ENCODE measurements around the gene PMM2.

PMM2 gene

GRCh38 chr16:8808009-8808408, 10.4 kb downstream of the PMM2 start:
- H3K4me2 ChIP-seq (ENCODE audit: low read length): no peak overlapping the region
- no peaks in the 10 kb centered on the region for H3K27me3 ChIP-seq (ENCODE audit: insufficient read depth, low read length)
- no peak overlapping the region for H2AFZ ChIP-seq (ENCODE audit: low read length)
- H4K20me1 ChIP-seq (ENCODE audit: insufficient read depth, low read length): 0 out of 2 replicates have a peak, but pooled peaks cover 3% of the 10 kb centered on the region
- no peak overlapping the region for H3K4me3 ChIP-seq (ENCODE audit: low read depth, low read length, poor library complexity, severe bottlenecking)
- H3K9ac ChIP-seq (ENCODE audit: low read length): no peak overlapping the region
- H3K79me2 ChIP-seq (ENCODE audit: insufficient read depth, low read length): no peaks in the 10 kb centered on the region
- no peaks in the 10 kb centered on the region for H3K9me3 ChIP-seq (ENCODE audit: low read length)
- no peaks in the 10 kb centered on the region for H3K9me2 ChIP-seq (ENCODE audit: low read depth, low read length)
- no peak for TF ChIP-seq CTCF (IDR thresholded peaks at IDR 0.05; ENCODE audit: low read length)
- no peak for TF ChIP-seq EZH2 (IDR thresholded peaks at IDR 0.05; ENCODE audit: borderline replicate concordance, low read length)
- H3F3A ChIP-seq (ENCODE audit: insufficient read depth, low read length): no peaks in the 10 kb centered on the region
- no peaks in the 10 kb centered on the region for H3K4me1 ChIP-seq (ENCODE audit: insufficient read depth, low read length, severe bottlenecking)
- no peak overlapping the region for H3K27ac ChIP-seq (ENCODE audit: low read depth, low read length, poor library complexity, severe bottlenecking)
- peaks cover 97% of the 10 kb centered on the region for H3K36me3 ChIP-seq (ENCODE audit: insufficient read depth, low read length)

- no peak for TF ChIP-seq EZH2 (IDR thresholded peaks at IDR 0.05; ENCODE audit: borderline replicate concordance, low read length)
- TF ChIP-seq CTCF (IDR thresholded peaks at IDR 0.05; ENCODE audit: low read length): no peak
- Histone ChIP-seq H4K20me1 (ENCODE audit: insufficient read depth, low read length) (0 out of 2 replicates have a peak, but pooled peaks cover 3% of the 10 kb centered on the region), H3K9me3 (ENCODE audit: low read length) (no peaks in the 10 kb centered on the region), H3K4me3 (ENCODE audit: low read depth, low read length, poor library complexity, severe bottlenecking) (no peak overlapping the region), H3F3A (ENCODE audit: insufficient read depth, low read length) (no peaks in the 10 kb centered on the region), H3K27ac (ENCODE audit: low read depth, low read length, poor library complexity, severe bottlenecking) (no peak overlapping the region), H3K4me1 (ENCODE audit: insufficient read depth, low read length, severe bottlenecking) (no peaks in the 10 kb centered on the region), H3K27me3 (ENCODE audit: insufficient read depth, low read length) (no peaks in the 10 kb centered on the region), H3K9me2 (ENCODE audit: low read depth, low read length) (no peaks in the 10 kb centered on the region), H3K4me2 (ENCODE audit: low read length) (no peak overlapping the region), H2AFZ (ENCODE audit: low read length) (no peak overlapping the region), H3K36me3 (ENCODE audit: insufficient read depth, low read length) (peaks cover 99% of the 10 kb centered on the region), H3K79me2 (ENCODE audit: insufficient read depth, low read length) (no peaks in the 10 kb centered on the region), H3K9ac (ENCODE audit: low read length) (no peak overlapping the region)
Observed at GRCh38 chr16:8808613-8809353, 11.1 kb downstream of the PMM2 start.

- H3F3A ChIP-seq (ENCODE audit: insufficient read depth, low read length): no peaks in the 10 kb centered on the region
- no peak for TF ChIP-seq EZH2 (IDR thresholded peaks at IDR 0.05; ENCODE audit: borderline replicate concordance, low read length)
- TF ChIP-seq CTCF (IDR thresholded peaks at IDR 0.05; ENCODE audit: low read length): no peak
- H3K9me3 ChIP-seq (ENCODE audit: low read length): no peaks in the 10 kb centered on the region
- no peak overlapping the region for H3K4me2 ChIP-seq (ENCODE audit: low read length)
- H3K4me1 ChIP-seq (ENCODE audit: insufficient read depth, low read length, severe bottlenecking): no peaks in the 10 kb centered on the region
- no peak overlapping the region for H3K27ac ChIP-seq (ENCODE audit: low read depth, low read length, poor library complexity, severe bottlenecking)
- H3K9me2 ChIP-seq (ENCODE audit: low read depth, low read length): no peaks in the 10 kb centered on the region
- no peak overlapping the region for H2AFZ ChIP-seq (ENCODE audit: low read length)
- no peak overlapping the region for H3K4me3 ChIP-seq (ENCODE audit: low read depth, low read length, poor library complexity, severe bottlenecking)
- no peaks in the 10 kb centered on the region for H3K27me3 ChIP-seq (ENCODE audit: insufficient read depth, low read length)
- no peak overlapping the region for H3K9ac ChIP-seq (ENCODE audit: low read length)
- H3K79me2 ChIP-seq (ENCODE audit: insufficient read depth, low read length): no peaks in the 10 kb centered on the region
- peaks cover 100% of the 10 kb centered on the region for H3K36me3 ChIP-seq (ENCODE audit: insufficient read depth, low read length)
- no peaks in the 10 kb centered on the region for H4K20me1 ChIP-seq (ENCODE audit: insufficient read depth, low read length)
Observed at GRCh38 chr16:8812162-8812843, 14.7 kb downstream of the PMM2 start.

All from OCI-LY1 (cell line).